UCSD-AML1 (cell line): ENCODE data around the gene TRAF2.

Source experiments
- DNase-seq: peaks from one replicate; lab custom pipeline; 2025; ENCODE audit not compliant: unreplicated experiment; lab: John Stamatoyannopoulos, UW

Gene TRAF2

DNA sequence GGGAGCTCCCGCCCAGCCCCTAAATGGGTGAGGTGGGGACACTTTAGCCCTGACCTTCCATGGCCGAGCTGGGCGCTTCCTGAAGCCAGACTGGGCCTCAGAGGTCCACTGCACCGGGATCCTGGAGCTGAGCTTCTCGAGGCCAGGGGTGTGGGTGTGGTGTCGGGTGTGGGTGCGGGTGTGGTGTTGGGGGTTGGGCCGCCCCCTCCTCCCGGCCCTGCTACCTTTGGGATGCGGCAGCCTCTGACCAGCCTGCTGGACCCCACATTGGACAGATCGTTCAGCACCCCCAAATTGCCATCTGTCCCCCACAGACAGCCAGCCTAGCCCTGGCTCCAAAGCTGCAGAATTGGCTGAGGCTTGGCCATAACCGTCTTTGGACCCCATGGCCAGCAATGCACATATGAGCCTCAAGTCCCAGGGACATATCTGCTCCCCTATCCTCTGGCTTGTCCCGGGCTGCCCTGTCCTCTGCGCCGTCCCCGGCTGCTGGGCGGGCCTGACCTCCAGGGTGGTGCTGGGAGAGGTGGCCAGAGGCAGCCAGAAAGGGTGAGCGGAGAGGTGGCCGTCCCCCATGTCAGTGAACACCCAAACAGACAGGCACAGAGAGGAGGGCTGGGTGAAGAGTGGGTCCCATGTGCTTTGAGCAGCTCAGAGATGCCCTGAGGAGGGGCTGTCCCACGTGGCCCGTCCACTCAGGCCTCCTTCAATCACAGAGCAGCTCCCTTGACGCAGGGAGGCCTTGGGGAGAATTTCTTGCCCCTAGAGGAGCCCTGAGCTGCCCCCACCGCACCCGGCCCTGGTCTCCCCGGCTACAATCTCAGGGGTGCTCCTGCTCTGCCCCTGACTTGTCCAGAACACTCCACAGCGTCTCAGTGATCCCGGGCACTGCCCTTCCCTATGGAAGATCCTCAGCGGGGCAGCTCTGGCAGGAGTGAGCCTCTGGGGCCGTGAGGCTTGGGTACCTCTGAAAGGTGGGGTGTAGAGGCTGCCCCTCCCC, 87.6 kb downstream of the TRAF2 start:
- no peak for DNase-seq

DNA sequence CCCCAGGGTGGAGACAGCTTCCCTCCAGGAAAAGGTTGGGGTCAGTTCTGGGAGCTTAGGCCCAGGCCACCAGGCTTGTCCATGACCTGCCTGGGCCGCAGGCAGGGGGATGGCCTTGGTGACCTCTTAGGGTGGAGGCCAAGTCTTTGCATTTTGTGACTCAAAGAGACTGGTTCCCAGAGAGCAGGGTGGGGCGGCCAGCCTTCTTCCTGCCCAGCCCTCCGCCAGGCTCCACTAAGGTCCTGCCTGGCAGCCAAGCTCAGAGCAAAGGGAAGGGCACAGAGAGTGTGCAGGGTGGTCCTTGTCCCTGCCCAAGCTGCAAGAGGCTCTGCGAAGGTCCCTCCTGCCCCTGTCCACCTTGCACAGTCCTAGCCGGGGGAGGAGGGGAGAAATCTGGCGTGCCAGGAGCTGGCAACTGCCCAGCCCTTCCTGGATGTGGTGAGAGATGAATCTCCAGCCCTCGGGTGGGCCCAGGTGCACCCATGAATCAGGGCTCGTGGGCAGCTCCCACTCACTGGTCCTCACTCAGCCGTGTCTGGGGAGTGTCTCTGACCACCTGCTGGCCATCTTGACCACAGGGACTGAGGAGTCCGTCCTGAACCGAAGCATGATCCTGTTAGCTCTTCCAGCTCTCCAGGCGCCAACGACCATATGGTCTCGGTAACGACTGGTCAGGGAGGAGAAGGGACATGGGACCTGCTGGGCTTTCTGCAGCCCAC, 88.7 kb downstream of the TRAF2 start:
- DNase-seq, result no peak

DNA sequence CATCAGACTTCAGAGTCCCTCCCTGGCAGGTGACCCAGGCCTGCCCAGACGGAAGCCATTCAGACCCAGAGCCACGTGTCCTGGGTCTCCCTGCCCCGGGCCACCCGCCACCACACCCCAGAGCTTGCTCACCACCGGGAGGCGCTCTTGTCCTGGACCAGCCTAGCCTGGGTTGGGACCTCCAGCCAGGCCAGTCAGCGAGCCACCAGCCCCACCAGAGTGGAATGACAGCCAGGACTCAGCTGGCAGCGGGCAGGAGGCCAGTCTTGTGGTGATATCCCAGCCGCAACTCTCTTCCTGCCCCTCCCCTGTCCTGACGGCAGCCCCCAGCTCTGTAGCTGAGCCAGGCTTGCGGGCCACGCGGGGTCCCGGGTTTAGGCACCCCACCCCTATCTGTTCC, 89.3 kb downstream of the TRAF2 start:
- DNase-seq, result peak; percentile 64
